H4 (cell line): Measurements from ENCODE around the gene TM7SF3. TPM values are rescaled to one million over a fixed set of nuclear protein-coding genes. Genes with fewer than 3 reads are reported as not detected.

Experiments used
- DNase-seq: peaks from one replicate; pipeline ENCODE4 v3.0.0-alpha.2; 2015; ENCODE audit warnings: low spot score
- total RNA-seq: library from RNA; depleted of rRNA; stranded (reverse); fragments of >200 nt; shearing (Covaris generic); gene quantifications from 2 replicates; pipeline ENCODE4 v1.2.3, GENCODE V29; 2014

Gene TM7SF3
- total RNA-seq, 1 experiment from 2014 or later: 58.9 TPM

DNA sequence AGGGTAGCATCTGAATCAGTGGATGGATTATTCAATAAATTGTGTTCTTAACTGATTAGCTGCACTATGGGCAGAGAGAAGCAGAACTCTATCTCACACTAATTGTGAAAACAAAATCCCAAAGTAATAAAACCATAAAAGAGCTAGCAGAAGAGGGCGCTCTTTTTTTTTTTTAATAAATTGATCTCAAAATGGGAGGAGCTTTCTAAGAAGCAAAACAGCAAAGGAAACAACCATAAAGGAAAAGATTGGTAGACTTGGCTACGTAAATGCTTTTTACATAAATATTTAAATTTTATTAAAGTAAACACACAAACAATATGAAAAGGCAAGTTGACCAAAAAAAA lies 1.5 kb upstream of the TM7SF3 start:
- DNase-seq: peak; percentile 23

- DNase-seq: no peak
These were observed 910 bp upstream of the TM7SF3 start for GRCh38 chr12:27014859-27015729.

GRCh38 chr12:27013611-27014084 lies 536 bp downstream of the TM7SF3 start:
- no peak for DNase-seq

DNA sequence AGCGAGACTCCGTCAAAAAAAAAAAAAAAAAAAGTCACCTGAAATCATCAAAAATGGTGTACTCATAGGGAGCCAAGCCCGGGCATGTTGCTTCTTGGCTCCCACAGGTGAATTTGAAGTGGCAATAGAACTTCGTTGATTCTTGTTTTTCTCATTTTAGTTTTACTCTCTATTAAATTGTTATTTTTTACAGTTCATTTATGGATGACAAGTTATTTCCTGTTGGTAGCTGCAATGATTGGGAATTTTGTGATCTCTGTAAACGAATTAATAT lies 1.3 kb downstream of the TM7SF3 start:
- DNase-seq: no peak

DNA sequence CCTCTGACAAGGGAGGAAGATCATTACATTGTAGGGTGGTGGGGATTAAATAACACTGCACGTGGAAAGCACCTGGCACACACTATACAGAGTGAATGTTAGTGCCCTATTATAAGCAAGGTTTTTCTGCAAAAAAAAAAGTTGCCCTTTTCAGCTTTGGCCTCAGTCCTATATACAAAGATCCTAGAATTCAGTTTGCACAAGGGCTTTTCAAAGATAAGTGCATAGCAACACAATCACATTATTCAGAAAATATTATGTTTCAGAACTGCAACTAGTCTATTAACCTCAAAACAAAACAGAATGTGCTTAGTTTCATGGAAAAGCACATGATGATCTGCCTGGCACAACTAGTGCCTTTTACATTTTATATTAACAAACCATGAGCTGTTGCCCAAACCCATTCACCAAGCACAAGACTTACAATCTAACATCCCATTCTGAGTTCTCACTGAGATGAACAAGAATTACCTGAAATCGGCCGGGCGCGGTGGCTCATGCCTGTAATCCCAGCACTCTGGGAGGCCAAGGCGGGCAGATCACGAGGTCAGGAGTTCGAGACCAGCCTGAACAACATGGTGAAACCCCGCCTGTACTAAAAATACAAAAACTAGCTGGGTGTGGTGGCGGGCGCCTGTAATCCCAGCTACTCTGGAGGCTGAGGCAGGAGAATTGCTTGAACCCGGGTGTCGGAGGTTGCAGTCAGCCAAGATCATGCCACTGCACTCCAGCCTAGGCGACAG lies 1.8 kb downstream of the TM7SF3 start:
- no peak for DNase-seq

GRCh38 chr12:27009881-27010301 lies 4.3 kb downstream of the TM7SF3 start:
- no peak for DNase-seq

GRCh38 chr12:27008081-27008480 lies 6.1 kb downstream of the TM7SF3 start:
- DNase-seq: no peak

DNA sequence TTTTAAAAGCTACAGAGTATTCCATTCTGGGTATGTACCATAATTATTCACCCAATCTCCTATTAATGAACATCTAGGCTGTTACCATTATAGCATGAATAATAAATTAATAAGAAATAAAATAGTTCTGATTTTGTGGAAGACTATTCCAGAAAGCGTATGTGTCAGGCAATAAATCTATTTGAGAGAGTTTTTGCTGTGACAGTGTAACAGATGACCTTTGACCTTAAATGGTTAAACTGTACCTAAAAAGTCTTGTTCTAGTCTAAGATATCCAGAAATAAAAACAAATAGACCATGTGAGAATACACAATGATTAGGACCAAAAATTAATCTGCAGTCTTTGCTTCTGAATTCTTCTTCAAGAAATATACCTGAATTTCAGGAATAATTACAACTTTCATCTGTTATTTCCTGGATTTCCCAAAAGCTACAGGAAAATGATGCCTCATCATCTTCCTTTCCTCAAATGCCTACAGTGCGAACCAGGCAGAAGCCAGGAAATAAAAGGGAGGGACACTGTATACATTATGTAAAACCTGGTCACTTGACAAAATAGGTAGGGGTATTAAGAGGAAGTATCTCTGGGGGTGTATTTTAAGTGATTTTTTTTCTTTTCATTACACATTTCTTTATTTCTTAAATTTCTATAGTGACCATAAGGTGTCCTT lies 7.3 kb downstream of the TM7SF3 start:
- DNase-seq: no peak

DNA sequence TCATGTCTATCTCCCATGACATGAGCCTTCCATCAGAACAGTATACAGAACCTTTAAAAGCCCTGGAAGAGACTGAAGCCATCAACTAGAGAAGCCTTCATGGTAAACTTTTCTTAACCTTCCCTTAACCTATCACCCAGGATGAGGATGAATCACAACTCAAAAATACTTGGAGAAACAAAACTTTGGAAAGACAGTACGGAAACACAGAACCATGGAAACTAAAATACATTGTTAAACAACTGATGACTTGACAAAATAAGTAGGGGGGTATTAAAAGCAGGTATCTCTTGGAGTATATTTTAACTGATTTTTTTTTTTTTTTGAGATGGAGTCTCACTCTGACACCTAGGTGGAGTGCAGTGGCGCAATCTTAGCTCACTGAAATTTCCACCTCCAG lies 8.7 kb downstream of the TM7SF3 start:
- no peak for DNase-seq

- no peak for DNase-seq
These were observed 10.5 kb downstream of the TM7SF3 start for GRCh38 chr12:27003421-27004381.

DNA sequence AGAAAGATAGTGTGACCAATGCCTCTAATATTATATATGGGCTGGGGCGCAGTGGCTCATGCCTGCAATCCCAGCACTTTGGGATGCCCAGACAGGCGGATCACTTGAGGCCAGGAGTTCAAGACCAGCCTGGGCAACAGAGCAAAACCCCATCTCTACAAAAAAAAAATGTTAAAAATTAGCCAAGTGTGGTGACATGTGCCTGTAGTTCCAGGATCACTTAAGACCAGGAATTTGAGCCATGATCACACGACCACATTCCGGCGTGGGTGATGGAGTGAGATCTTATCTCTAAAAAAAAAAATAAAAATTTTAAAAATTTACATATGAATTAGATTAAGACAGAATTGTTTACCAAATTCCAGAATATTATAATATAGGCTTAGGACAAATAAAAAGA lies 12.0 kb downstream of the TM7SF3 start:
- DNase-seq: no peak

DNA sequence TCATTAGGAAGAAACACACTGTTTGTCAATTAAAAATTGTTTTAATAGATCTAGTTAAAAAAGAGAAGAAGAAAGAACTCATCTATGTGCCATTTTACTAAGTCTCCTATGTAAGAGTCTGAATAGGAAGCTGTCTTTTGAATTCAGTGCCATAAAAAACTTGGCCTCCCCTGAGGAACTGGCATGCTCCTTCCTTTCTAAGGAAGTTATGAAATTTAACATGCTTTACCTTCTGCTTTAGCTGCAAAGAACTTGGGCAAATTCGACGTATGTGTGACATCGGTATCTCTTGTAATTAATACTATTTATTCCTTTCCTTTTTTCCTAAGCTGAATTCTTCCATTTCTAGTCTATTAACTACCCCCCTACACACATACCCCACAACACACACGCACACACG lies 12.5 kb downstream of the TM7SF3 start:
- no peak for DNase-seq

DNA sequence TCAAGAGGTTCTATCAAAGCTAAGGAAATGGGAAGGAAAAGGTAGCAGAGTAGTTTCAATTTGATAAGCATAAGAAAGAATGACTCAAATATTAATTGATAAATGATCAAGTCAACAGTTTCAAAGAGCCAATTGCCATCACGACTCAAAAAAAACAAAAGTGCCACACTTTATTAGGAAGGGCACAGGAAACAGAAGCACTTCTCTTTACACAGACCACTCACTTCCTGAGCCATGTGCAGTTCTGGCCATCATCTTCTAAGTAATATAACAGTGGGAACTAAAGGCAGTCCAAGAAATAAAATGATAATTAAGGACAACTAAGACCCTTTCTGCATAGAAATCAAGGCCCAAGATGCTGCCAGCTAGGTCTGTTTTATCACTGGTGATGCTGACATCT lies 13.2 kb downstream of the TM7SF3 start:
- DNase-seq: no peak

- no peak for DNase-seq
These were observed 17.2 kb downstream of the TM7SF3 start for GRCh38 chr12:26997003-26997402.

- no peak for DNase-seq
These were observed 18.5 kb downstream of the TM7SF3 start for GRCh38 chr12:26995706-26996105.

DNA sequence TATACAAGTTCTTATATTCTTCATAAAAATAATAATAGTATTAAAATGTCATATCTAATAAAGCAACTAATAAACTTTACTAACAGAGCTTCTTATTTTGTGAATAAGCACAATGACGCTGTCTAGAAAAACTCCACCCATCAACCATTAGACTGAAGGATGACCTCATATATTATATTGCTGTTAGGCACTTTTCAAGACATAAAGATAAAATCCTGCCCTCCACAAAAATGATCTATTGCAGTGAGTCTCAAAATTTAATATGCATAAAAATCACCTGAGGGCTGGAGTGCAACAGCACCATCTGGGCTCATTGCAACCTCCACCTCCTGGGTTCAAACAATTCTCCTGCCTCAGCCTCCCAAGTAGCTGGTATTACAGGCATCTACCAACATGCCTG lies 20.1 kb downstream of the TM7SF3 start:
- DNase-seq: no peak

DNA sequence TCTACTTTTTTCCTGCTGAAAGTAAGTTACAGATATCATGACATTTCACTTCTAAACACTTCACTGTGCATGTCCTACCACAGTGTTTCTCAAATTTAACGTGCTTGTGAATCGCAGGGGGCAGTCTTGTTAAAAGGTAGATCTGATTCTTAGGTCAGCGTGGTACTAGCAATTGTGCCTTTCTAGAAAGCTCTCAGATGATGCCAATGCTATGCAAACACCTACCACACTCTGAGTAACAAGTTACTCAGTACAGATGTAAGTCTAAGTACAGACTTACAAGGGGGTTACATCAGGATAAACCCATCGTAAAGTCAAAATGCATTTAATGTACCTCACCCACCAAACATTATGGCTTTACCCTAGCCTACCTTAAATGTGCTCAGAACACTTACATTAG lies 22.4 kb downstream of the TM7SF3 start:
- DNase-seq: no peak

DNA sequence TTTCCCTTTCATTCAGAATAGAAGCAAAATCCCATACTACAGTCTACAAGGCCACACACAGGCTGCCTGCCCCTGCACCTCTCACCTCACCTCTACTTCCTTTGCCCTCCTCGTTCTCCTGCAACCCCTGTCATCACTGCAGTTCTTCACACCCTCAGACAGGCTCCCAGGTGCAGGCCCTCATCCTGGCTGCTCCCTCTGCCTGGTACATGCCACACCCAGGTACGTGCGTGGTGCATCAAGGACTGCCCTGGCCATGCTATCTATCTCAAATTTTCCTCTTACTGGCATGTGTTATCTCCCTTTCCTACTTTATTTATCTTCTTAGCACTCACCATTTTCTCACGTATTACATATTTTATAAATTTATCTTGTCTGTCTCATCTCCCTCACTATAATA lies 24.3 kb downstream of the TM7SF3 start:
- DNase-seq: no peak

DNA sequence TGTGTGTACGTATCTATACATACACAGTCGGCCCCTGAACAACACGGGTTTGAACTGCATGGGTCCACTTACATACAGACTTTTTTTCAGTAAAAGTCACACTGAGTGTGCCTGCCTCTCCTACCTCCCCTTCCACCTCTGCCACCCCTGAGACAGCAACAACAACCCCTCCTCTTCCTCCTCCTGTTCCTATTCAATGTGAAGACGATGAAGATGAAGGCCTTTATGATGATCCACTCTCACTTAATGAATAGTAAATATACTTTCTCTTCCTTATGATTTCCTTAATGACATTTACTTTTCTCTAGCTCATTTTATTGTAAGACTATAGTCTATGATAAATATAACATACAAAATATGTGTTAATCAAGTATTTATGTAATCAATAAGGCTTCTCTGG lies 25.5 kb downstream of the TM7SF3 start:
- DNase-seq: no peak

DNA sequence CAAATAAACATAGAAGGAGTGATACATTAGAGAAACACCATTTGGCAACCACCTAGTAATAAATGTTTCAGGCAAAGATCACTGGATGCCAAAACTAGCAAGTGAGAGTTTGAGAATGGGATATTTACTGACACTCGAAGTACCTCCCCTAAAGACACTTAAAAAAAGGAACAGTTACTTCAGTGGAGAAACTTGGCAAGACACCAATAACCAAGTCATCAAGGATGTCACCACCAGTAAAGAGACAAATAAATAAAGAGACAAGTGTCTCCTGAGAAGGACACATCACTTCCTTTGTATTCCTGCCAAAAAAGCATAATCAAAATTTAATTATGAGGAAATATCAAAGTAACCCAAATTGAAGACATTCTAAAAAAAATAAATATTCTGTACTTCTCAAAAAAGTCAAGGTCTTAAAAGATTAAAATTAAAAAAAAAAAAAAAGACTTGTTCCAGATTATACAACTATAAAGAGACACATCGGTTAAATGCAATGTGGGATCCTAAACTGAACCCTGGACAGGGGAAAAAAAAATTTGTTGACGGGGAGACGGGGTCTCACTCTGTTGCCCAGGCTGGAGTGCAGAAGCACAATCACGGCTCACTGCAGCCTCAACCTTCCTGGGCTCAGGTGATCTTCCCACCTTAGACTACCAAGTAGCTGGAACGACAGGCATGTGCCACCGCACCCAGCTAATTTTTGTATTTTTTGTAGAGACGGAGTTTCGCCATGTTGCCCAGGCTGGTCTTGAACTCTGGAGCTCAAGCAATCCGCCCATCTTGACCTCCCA lies 26.4 kb downstream of the TM7SF3 start:
- no peak for DNase-seq

GRCh38 chr12:26982866-26983265 lies 31.3 kb downstream of the TM7SF3 start:
- DNase-seq: no peak
